ENCODE results near the gene SYNJ2.

GRCh38 chr6:157975456-157975855 is 6.2 kb upstream of the SYNJ2 start:
- TF ChIP-seq CTCF (IDR thresholded peaks at IDR 0.05) (no peak), POLR2AphosphoS5 (IDR thresholded peaks at IDR 0.05; ENCODE audit: insufficient read depth in 1 of 2, low read depth in 1 of 2) (no peak)
